NCI-H2171 (cell line): ENCODE measurements around the gene RAB23.
A peak's percentile ranks its signal among the peaks of the same experiment; 100 is the strongest.
"Not testable (repeated sequence)": the region's sequence is repeated elsewhere in the genome, so short reads cannot be mapped to it uniquely, and the experiment has no call there.

Experiments used
- DNase-seq: peaks from one replicate; lab custom pipeline; 2025; lab: John Stamatoyannopoulos, UW

Gene RAB23

GRCh38 chr6:57243526-57243925 is 21.4 kb upstream of the RAB23 start:
- not testable (repeated sequence) for DNase-seq

GRCh38 chr6:57242505-57242904 is 20.4 kb upstream of the RAB23 start:
- no peak for DNase-seq

- DNase-seq = no peak
Measured at GRCh38 chr6:57226221-57226620, 4.1 kb upstream of the RAB23 start.

GRCh38 chr6:57224769-57225515 is 2.8 kb upstream of the RAB23 start:
- DNase-seq = no peak

GRCh38 chr6:57222743-57223077 is 603 bp upstream of the RAB23 start:
- DNase-seq = no peak

- peak; percentile 50 for DNase-seq
Measured at GRCh38 chr6:57221191-57221935, 744 bp downstream of the RAB23 start.

GRCh38 chr6:57220083-57220703 is 1.9 kb downstream of the RAB23 start:
- DNase-seq = no peak

GRCh38 chr6:57217270-57217669 is 4.8 kb downstream of the RAB23 start:
- no peak for DNase-seq

- no peak for DNase-seq
Measured at GRCh38 chr6:57216235-57217101, 5.6 kb downstream of the RAB23 start.

- DNase-seq = no peak
Measured at GRCh38 chr6:57215260-57215659, 6.8 kb downstream of the RAB23 start.

- DNase-seq = no peak
Measured at GRCh38 chr6:57210060-57210459, 12.0 kb downstream of the RAB23 start.

- DNase-seq = no peak
Measured at GRCh38 chr6:57209030-57209429, 13.1 kb downstream of the RAB23 start.

- DNase-seq = no peak
Measured at GRCh38 chr6:57207872-57208271, 14.2 kb downstream of the RAB23 start.

GRCh38 chr6:57207141-57207540 is 15.0 kb downstream of the RAB23 start:
- DNase-seq = no peak

- DNase-seq = no peak
Measured at GRCh38 chr6:57205550-57206328, 16.4 kb downstream of the RAB23 start.

- DNase-seq = no peak
Measured at GRCh38 chr6:57201718-57202117, 20.4 kb downstream of the RAB23 start.

- DNase-seq = no peak
Measured at GRCh38 chr6:57198926-57199636, 23.0 kb downstream of the RAB23 start.

GRCh38 chr6:57195457-57195856 is 26.6 kb downstream of the RAB23 start:
- no peak for DNase-seq

- no peak for DNase-seq
Measured at GRCh38 chr6:57193177-57193576, 28.9 kb downstream of the RAB23 start.

- DNase-seq = no peak
Measured at GRCh38 chr6:57190140-57190539, 32.0 kb downstream of the RAB23 start.

- no peak for DNase-seq
Measured at GRCh38 chr6:57183336-57183735, 38.8 kb downstream of the RAB23 start.
